Measurements from ENCODE around the gene UBR1. TPM values are rescaled to one million over a fixed set of nuclear protein-coding genes. Genes with fewer than 3 reads are reported as not detected.

Gene UBR1
- total and polyA plus RNA-seq, 3 donors from 2014 or later: 21.3 to 40.7 (median 36.5) TPM

DNA sequence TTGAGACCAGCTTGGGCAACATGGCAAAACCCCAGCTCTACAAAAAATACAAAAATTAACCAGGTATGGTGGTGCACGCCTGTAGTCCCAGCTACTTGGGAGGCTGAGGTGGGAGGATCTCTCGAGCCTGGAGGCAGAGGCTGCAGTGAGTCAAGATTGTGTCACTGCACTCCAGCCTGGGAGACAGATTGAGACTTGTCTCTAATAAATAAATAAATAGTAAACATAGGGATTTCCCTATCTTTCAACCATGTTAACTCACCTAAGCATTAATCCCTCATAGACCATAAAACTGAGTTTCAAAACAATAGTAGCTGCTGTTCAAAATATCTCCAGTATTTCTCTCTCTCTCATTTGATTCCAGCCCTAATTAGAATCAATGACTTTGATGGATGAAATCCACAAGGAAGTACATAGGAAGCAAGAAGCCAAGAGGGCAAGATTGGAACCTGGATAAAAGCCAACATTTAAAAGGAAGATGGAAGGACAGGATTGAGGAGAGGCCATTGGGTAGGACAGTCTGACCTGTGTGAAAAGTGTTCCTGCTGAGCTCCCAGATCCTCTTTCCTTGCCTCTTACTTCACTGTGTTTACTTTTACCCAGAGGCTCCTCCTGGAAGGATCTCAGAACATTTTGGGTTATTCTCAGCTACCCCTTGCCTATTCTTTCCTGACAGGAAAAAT, 172.9 kb downstream of the UBR1 start:
- H3K27me3 ChIP-seq: no peaks in the 10 kb centered on the region
- 84 to 91% methylated on average over 2 of the region's 2 CpGs for WGBS, 2 donors
- no peaks in the 10 kb centered on the region for H3K9me3 ChIP-seq
- intact Hi-C loops (cut with DNase I; ENCODE audit: low total_unique reads): no loop called here
- H3K27ac ChIP-seq: no peak overlapping the region
- peaks cover 3% of the 10 kb centered on the region for H3K4me1 ChIP-seq
- H3K4me3 ChIP-seq: no peak overlapping the region
- DNase-seq: no peak
- TF ChIP-seq POLR2A (IDR thresholded peaks at IDR 0.05): no peak
- TF ChIP-seq, protein P1, sequence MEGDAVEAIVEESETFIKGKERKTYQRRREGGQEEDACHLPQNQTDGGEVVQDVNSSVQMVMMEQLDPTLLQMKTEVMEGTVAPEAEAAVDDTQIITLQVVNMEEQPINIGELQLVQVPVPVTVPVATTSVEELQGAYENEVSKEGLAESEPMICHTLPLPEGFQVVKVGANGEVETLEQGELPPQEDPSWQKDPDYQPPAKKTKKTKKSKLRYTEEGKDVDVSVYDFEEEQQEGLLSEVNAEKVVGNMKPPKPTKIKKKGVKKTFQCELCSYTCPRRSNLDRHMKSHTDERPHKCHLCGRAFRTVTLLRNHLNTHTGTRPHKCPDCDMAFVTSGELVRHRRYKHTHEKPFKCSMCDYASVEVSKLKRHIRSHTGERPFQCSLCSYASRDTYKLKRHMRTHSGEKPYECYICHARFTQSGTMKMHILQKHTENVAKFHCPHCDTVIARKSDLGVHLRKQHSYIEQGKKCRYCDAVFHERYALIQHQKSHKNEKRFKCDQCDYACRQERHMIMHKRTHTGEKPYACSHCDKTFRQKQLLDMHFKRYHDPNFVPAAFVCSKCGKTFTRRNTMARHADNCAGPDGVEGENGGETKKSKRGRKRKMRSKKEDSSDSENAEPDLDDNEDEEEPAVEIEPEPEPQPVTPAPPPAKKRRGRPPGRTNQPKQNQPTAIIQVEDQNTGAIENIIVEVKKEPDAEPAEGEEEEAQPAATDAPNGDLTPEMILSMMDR (IDR thresholded peaks at IDR 0.05): no peak
- no peaks in the 10 kb centered on the region for H3K36me3 ChIP-seq (ENCODE audit: low read depth, missing control alignments)

DNA sequence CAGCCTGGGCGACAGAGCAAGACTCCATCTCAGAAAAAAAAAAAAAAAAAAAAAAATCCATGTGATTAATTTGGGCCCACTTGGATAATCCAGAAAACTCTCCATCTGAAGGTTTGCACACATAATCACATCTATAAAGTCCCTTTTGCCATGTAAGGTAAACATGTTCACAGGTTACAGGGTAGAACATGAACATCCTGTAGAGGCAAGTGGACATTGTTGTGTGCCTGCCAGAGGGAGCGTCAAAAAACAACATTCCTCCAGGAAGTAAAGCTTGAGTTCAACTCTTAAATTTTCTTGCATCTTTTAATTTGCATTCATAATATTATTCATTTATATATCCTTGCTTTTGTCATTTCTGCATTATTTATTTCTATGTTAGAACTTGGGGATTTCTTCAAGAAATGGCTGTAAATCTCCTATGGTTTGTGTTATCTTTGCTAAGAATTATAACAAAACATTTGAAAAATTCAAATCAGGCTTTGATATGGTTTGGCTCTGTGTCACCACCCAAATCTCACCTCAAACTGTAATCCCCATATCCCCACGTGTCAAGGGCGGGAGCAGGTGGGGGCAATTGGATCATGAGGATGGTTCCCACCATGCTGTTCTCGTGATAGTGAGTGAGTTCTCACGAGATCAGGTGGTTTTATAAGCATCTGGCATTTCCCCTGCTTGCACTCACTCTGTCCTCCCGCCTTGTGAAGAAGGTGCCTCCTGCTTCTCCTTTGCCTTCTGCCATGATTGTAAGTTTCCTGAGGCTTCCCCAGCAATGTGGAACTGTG, 173.9 kb downstream of the UBR1 start:
- intact Hi-C loops (cut with DNase I; ENCODE audit: low total_unique reads): no loop called here
- WGBS, 2 donors: 80 to 82% methylated on average over 7 of the region's 7 CpGs
- TF ChIP-seq, protein P1 (IDR thresholded peaks at IDR 0.05): no peak
- TF ChIP-seq POLR2A (IDR thresholded peaks at IDR 0.05): no peak
- Histone ChIP-seq H3K27ac (no peak overlapping the region), H3K4me3 (no peak overlapping the region), H3K27me3 (no peaks in the 10 kb centered on the region), H3K4me1 (peaks cover 3% of the 10 kb centered on the region), H3K9me3 (no peaks in the 10 kb centered on the region), H3K36me3 (ENCODE audit: low read depth, missing control alignments) (no peaks in the 10 kb centered on the region)
- DNase-seq: no peak

DNA sequence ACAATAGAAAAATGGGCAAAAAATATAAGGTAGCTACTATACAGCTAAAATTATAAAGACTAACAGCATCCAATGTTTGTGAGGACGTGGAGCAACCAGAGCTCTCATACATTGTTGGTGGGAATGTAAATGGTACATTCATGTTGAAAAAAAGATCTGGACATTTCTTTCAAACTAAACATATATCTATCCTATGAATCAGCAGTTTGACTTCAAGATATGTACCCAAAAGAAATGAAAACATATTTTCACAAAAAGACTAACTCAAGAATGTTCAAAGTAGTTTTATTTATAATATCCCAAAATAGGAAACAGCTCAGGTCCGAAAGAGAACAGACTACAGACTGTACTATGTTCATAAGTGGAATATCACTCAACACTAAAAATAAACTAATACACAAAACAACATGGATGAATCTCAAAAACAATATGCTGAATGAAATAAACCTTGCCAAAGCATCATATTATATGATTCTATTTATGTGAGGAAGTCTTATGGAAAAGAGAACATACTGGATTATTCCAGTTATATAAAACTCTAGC, 176.5 kb downstream of the UBR1 start:
- TF ChIP-seq, protein P1 (IDR thresholded peaks at IDR 0.05): no peak
- TF ChIP-seq POLR2A (IDR thresholded peaks at IDR 0.05): no peak
- intact Hi-C loops (cut with DNase I; ENCODE audit: low total_unique reads): loop anchor here (10.0 kb wide), 1 partner anchor 195 kb away; the partner anchor contains the start of gene CDAN1
- H3K27ac ChIP-seq: no peak overlapping the region
- peaks cover 3% of the 10 kb centered on the region for H3K4me1 ChIP-seq
- no peaks in the 10 kb centered on the region for H3K27me3 ChIP-seq
- no peaks in the 10 kb centered on the region for H3K9me3 ChIP-seq
- no peaks in the 10 kb centered on the region for H3K36me3 ChIP-seq (ENCODE audit: low read depth, missing control alignments)
- DNase-seq: no peak
- 67 to 78% methylated on average over 2 of the region's 2 CpGs for WGBS, 2 donors
- no peak overlapping the region for H3K4me3 ChIP-seq

DNA sequence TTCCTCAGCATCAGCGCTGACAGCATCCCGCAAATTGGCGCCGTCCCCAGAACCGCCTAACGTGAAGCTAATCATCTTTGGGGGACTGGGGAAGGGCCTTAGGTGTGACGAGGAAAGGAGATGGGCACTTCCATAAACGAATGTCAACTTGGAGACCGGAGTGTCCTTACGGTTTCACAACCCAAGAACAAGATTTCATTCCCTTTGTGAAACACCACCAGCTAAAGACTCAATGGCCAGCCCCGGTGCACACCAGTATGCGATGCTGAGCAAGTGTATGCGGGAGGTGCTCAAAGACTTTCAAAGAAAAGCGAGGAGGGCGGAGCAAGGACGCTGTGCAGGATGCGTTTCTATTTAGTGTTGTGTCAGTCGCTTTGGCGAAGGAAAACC, 184.5 kb downstream of the UBR1 start:
- Histone ChIP-seq H3K27me3 (no peaks in the 10 kb centered on the region), H3K36me3 (ENCODE audit: low read depth, missing control alignments) (no peaks in the 10 kb centered on the region), H3K4me1 (peaks cover 9% of the 10 kb centered on the region), H3K4me3 (peak overlapping the region; percentile 94 to 98), H3K9me3 (no peaks in the 10 kb centered on the region), H3K27ac (peak overlapping the region in 1 of 2 donors; percentile 79)
- intact Hi-C loops (cut with DNase I; ENCODE audit: low total_unique reads): loop anchor here (10.0 kb wide), 1 partner anchor 187 kb away; the partner anchor contains the start of gene CDAN1
- WGBS, 2 donors: 1 to 3% methylated on average over 19 of the region's 19 CpGs
- TF ChIP-seq, protein P1 (IDR thresholded peaks at IDR 0.05): no peak
- peak; percentile 60 for DNase-seq
